CD4-positive, alpha-beta memory T cell (primary cell): Measurements from ENCODE around the gene HMG20B. TPM values are rescaled to one million over a fixed set of nuclear protein-coding genes. Genes with fewer than 3 reads are reported as not detected.
A peak's percentile ranks its signal among the peaks of the same experiment; 100 is the strongest.

Experiments
- CTCF ChIA-PET: fragments of 350-600 bp; sonication (Branson Sonifier 250); formaldehyde crosslinking; loops from one replicate; lab custom pipeline; 2021; ENCODE audit warnings: inconsistent platforms; ENCODE audit not compliant: partially characterized antibody; lab: Charles Lee
- POLR2A ChIA-PET: fragments of 350-600 bp; sonication (Branson Sonifier 250); formaldehyde crosslinking; loops from one replicate; lab custom pipeline; 2021; ENCODE audit not compliant: partially characterized antibody; lab: Charles Lee
- DNase-seq, 5 donors: peaks; one replicate each; pipeline versions ENCODE4 v3.0.0 to v3.0.0-alpha.2; 2020 to 2022; ENCODE audit warnings: mixed read lengths in 1 of 5
- H3K27ac ChIP-seq: one replicate; pipeline ENCODE4 v1.7.0; 2013; ENCODE audit warnings: low read depth, low read length
- H3K27me3 ChIP-seq: 2 replicates; pipeline ENCODE4 v1.7.0; 2013; ENCODE audit warnings: mild to moderate bottlenecking, low read length, moderate library complexity; ENCODE audit not compliant: insufficient read depth
- H3K36me3 ChIP-seq: 2 replicates; pipeline ENCODE4 v1.7.0; 2013; ENCODE audit warnings: mild to moderate bottlenecking, low read length, moderate library complexity; ENCODE audit not compliant: insufficient read depth
- H3K4me1 ChIP-seq: 2 replicates; pipeline ENCODE4 v1.7.0; 2013; ENCODE audit warnings: mild to moderate bottlenecking, low read length, moderate library complexity; ENCODE audit not compliant: insufficient read depth
- H3K4me3 ChIP-seq, 2 donors: one replicate each; pipeline ENCODE4 v1.7.0; 2013; ENCODE audit warnings: low read length in 2 of 2, mild to moderate bottlenecking in 1 of 2
- H3K9me3 ChIP-seq, 2 donors: one replicate each; pipeline ENCODE4 v1.7.0; 2013; ENCODE audit warnings: low read length in 2 of 2, control low read depth in 1 of 2; ENCODE audit not compliant: control insufficient read depth in 1 of 2
- H3K27ac Mint-ChIP-seq, 7 donors: one replicate each; pipeline ENCODE4 v1.8.0; 2020 to 2021; ENCODE audit warnings: mixed read lengths in 7 of 7, mild to moderate bottlenecking in 6 of 7, inconsistent platforms in 3 of 7, moderate library complexity in 3 of 7
- H3K27me3 Mint-ChIP-seq, 2 donors: one replicate each; pipeline ENCODE4 v1.8.0; 2020 to 2021; ENCODE audit warnings: mixed read lengths in 2 of 2
- H3K36me3 Mint-ChIP-seq, 2 donors: one replicate each; pipeline ENCODE4 v1.8.0; 2020 to 2021; ENCODE audit warnings: mixed read lengths in 2 of 2, inconsistent platforms in 1 of 2, mild to moderate bottlenecking in 1 of 2
- H3K4me1 Mint-ChIP-seq, 4 donors: one replicate each; pipeline ENCODE4 v1.8.0; 2020 to 2021; ENCODE audit warnings: mixed read lengths in 4 of 4, mild to moderate bottlenecking in 1 of 4
- H3K4me3 Mint-ChIP-seq, 8 donors: one replicate each; pipeline ENCODE4 v1.8.0; 2020 to 2021; ENCODE audit warnings: mixed read lengths in 8 of 8, mild to moderate bottlenecking in 7 of 8, moderate library complexity in 6 of 8, inconsistent platforms in 3 of 8
- H3K9me3 Mint-ChIP-seq, 8 donors: one replicate each; pipeline ENCODE4 v1.8.0; 2020 to 2021; ENCODE audit warnings: mixed read lengths in 8 of 8, mild to moderate bottlenecking in 5 of 8, inconsistent platforms in 3 of 8, moderate library complexity in 1 of 8
- intact Hi-C: fragments of 100-400 bp; cut with micrococcal nuclease; formaldehyde crosslinking; loops from one replicate; pipeline ENCODE4 v1.15.1; 2023
- polyA plus RNA-seq, 2 donors: library from polyadenylated mRNA; unstranded; fragments of 300-500 nt; fragmentation: Illumina TruSeq; gene quantifications; one replicate each; pipeline ENCODE4 v1.2.3, GENCODE V29; 2021
- total RNA-seq, 2 experiments: library from RNA; stranded (reverse); gene quantifications; one replicate each; pipeline ENCODE4 v1.2.3, GENCODE V29; 2021

Gene HMG20B
- total and polyA plus RNA-seq, 4 experiments from 2014 or later, result 42.4 to 51.6 (median 45.6) TPM

DNA sequence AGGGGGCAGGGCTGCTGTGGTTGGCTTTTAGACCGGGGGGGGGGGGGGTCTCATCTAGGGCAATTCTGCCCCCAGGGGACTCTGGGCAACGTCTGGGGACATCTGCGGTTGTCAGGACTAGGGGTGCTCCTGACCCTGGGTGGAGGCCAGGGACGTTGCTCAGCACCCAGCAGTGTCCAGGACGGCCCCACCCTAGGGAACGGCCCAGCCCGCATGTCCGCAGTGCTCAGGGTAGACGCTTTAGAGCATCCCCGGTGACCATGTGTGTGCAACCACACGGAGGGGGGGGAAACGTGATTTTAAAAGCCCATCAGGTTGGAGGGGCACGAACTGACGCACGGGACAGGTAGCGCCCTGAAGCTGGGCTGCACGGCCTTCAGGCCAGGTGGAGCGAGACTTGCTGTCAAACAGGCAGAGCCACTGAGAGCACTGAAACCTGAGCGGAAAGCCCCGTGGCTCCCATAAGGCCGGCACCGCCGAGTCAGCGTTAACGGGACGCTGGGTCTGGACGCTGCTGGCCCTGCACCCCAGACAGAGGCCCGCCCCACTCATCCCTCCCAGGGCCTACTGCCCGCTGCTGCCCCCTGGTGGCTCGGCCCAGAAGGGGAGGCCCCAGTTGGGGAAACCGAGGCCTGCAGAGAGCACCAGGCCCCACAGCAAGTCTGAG is 45.5 kb downstream of the HMG20B start:
- Histone ChIP-seq H3K27ac (no peak overlapping the region), H3K4me1 (no peaks in the 10 kb centered on the region), H3K27me3 (no peaks in the 10 kb centered on the region), H3K36me3 (peaks cover 4% of the 10 kb centered on the region), H3K4me3 (no peak overlapping the region), H3K9me3 (no peaks in the 10 kb centered on the region)
- peak in 4 of 5 donors; percentile 24 to 44 (median 30) for DNase-seq
- intact Hi-C loops, result loop anchor here (1.0 kb wide), 1 partner anchor 73 kb away; no protein-coding TSS in a partner anchor
- peaks cover 0 to 2% (median 0%) of the 10 kb centered on the region in 8 donors for H3K9me3 Mint-ChIP-seq
- POLR2A ChIA-PET, result no interaction called here
- H3K27me3 Mint-ChIP-seq, result no peaks in the 10 kb centered on the region
- H3K27ac Mint-ChIP-seq, result no peak overlapping the region
- peaks cover 0 to 25% of the 10 kb centered on the region in 2 donors for H3K36me3 Mint-ChIP-seq
- CTCF ChIA-PET, result interaction anchor here (0.7 to 3.5 kb wide), 5 partner anchors 9 to 72 kb away, joined by 3 to 10 read pairs (median 7); partner anchors contain the start of gene GIPC3
- no peak overlapping the region for H3K4me3 Mint-ChIP-seq
- peaks cover 0 to 9% (median 2%) of the 10 kb centered on the region in 4 donors for H3K4me1 Mint-ChIP-seq

DNA sequence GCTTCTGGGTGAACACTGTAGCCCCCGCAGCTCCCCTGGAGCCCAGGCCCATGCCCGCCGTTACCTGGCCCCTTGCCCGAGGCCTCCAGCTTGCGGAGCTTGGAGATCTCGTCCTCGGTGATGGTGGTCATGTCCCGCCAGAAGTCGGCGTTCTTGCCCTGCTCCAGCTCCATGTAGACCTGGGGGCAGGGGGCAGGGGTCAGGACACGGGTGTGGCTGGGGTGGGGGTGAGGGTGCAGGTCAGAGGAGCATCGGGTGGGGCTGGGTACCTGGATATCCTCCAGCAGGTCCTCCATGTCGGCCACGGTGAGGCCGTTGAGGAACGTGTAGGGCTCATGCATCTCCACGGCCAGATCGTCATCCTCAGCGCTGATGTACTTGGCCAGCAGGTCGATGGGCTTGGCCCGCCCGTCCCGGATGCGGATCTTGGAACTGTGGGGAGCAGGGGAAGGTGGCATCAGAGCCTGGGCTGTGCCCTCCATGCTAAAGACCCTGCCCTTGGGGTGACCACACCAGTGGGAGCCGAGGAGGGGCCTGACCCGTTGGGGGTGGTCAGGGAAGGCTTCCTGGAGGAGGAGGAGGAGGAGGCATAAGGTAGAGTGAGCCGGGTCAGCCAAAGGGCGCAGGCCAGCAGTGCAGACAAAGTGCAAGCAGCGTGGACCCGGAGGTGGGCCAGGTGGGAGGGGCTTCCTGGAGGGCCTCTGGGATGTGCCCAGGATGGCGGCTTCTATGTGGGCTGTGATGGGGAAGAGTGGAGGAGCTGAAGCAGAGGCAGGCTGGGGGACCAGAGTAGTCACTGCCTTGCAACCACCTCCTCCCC is 46.3 kb downstream of the HMG20B start:
- POLR2A ChIA-PET, result no interaction called here
- Histone ChIP-seq H3K27ac (no peak overlapping the region), H3K4me3 (no peak overlapping the region), H3K9me3 (no peaks in the 10 kb centered on the region), H3K27me3 (no peaks in the 10 kb centered on the region), H3K36me3 (peaks cover 4% of the 10 kb centered on the region), H3K4me1 (peaks cover under 1% of the 10 kb centered on the region)
- DNase-seq, result no peak
- intact Hi-C loops, result loop anchor here (1.0 kb wide), 1 partner anchor 74 kb away; no protein-coding TSS in a partner anchor
- Mint-ChIP-seq H3K9me3 (peaks cover 0 to 2% (median 0%) of the 10 kb centered on the region in 8 donors), H3K4me1 (peaks cover 1 to 11% (median 2%) of the 10 kb centered on the region in 4 donors), H3K27ac (no peak overlapping the region), H3K4me3 (no peak overlapping the region), H3K27me3 (no peaks in the 10 kb centered on the region), H3K36me3 (peaks cover 0 to 21% of the 10 kb centered on the region in 2 donors)
- CTCF ChIA-PET, result interaction anchor here (0.7 to 3.5 kb wide), 5 partner anchors 10 to 73 kb away, joined by 3 to 10 read pairs (median 7); partner anchors contain the start of gene GIPC3

DNA sequence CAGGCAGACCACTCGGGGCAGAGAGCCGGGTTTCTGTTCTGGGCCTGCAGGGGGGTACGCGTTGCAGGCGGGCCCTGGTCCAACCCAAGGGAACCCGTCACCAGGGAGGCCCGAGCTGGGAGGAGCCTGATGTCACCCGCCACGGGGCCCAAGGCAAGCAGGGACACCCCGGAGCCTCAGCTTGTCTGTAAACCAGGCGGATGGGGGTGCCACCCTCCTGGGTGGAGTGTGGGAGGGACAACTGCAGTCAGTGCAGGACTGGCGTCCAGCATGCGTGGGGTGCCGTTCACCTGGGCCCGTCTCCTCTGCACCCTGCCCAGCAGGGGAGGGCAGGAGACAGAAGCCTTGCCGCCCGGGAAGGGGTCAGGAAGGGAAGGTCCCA is 46.9 kb downstream of the HMG20B start:
- H3K9me3 ChIP-seq, result no peaks in the 10 kb centered on the region
- intact Hi-C loops, result no loop called here
- DNase-seq, result no peak
- peaks cover 4% of the 10 kb centered on the region for H3K36me3 ChIP-seq
- peaks cover 6% of the 10 kb centered on the region for H3K4me1 ChIP-seq
- POLR2A ChIA-PET, result no interaction called here
- H3K4me3 Mint-ChIP-seq, result no peak overlapping the region
- H3K4me3 ChIP-seq, result no peak overlapping the region
- H3K9me3 Mint-ChIP-seq, result peaks cover 0 to 2% (median 0%) of the 10 kb centered on the region in 8 donors
- H3K27ac Mint-ChIP-seq, result no peak overlapping the region
- no peak overlapping the region for H3K27ac ChIP-seq
- no peaks in the 10 kb centered on the region for H3K27me3 ChIP-seq
- no peaks in the 10 kb centered on the region for H3K27me3 Mint-ChIP-seq
- peaks cover 0 to 25% of the 10 kb centered on the region in 2 donors for H3K36me3 Mint-ChIP-seq
- CTCF ChIA-PET, result interaction anchor here (1.9 to 3.5 kb wide), 3 partner anchors 28 to 74 kb away, joined by 7 to 10 read pairs (median 9); partner anchors contain the start of gene GIPC3
- peaks cover 6 to 17% (median 7%) of the 10 kb centered on the region in 4 donors for H3K4me1 Mint-ChIP-seq

DNA sequence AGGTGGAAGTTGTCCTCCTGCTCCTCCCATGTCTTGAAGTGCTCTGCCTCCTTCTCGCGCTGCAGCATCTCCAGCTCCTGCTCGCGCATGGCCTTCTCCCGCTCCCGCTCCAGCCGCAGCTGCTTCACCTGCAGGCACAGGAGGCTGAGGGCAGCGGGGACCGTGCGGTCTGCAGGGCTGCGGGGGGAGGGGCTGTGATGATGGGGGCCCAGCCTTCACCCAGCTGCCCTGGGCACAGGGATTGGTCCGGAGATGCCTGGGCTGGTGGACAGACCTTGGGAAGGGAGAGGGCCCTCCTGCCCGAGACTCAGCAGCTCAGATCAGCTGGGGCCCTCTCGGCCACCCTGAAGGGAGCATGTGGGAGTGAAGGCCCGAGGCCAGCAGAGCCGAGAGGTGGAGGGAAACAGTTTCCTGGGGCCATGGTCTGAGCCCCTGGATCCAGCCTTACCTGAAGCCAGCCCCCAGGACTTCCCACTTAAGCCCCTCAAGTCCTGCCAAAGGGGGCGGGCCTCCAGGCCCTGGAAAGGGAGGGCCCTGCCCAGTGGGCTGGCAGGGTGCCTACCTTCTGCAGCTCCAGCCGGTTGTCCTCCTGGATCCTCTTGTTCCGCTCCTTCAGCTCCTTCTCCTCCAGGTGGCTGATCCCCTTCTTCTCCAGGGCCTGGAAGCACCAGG is 47.5 kb downstream of the HMG20B start:
- H3K36me3 ChIP-seq, result peaks cover 4% of the 10 kb centered on the region
- peaks cover 7 to 22% (median 11%) of the 10 kb centered on the region in 4 donors for H3K4me1 Mint-ChIP-seq

DNA sequence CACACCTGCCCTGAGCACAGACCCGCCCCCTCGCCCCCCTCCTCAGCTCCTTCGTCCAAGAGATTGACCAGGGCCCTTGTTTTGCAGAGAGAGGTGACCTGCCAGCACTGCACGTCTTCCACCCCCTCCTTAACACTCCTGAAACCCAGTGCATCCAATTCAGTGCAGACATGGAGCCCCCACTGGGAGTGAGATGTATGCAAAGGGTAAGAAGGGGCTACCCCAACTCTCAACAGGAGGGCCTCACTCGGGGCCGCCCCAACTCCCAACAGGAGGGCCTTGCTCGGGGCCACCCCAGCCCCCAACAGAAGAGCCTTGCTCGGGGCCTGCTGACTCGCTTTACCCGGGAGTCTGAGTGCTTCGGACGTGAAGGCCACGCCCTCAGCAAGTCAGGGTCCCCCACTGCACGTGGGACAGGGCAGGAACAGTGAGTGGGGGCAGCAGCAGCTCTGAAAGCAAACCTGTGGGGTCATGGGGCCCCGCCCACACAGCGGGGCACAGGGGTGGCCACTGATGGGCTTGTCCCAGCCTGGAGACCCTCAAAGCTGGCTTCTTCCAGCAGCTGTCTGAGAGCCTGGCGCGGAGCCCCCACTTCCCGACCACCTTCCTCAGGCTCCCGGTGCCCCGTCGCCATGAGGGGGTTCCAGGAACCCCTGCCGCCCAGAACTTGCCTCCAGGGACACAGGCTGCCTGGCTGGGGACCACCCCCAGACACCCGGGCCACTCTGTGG is 48.2 kb downstream of the HMG20B start:
- H3K27ac ChIP-seq, result no peak overlapping the region
- no peaks in the 10 kb centered on the region for H3K27me3 ChIP-seq
- H3K4me3 Mint-ChIP-seq, result no peak overlapping the region
- H3K36me3 ChIP-seq, result peaks cover 4% of the 10 kb centered on the region
- no peaks in the 10 kb centered on the region for H3K9me3 ChIP-seq
- H3K27me3 Mint-ChIP-seq, result no peaks in the 10 kb centered on the region
- H3K36me3 Mint-ChIP-seq, result peaks cover 0 to 23% of the 10 kb centered on the region in 2 donors
- H3K4me1 Mint-ChIP-seq, result peaks cover 8 to 29% (median 15%) of the 10 kb centered on the region in 4 donors
- no peak for DNase-seq
- intact Hi-C loops, result no loop called here
- peaks cover 20% of the 10 kb centered on the region for H3K4me1 ChIP-seq
- H3K9me3 Mint-ChIP-seq, result peaks cover 0 to 2% (median 0%) of the 10 kb centered on the region in 8 donors
- CTCF ChIA-PET, result interaction anchor here (1.1 to 3.5 kb wide), 3 partner anchors 13 to 35 kb away, joined by 4 to 10 read pairs (median 9); partner anchors contain the start of gene GIPC3
- POLR2A ChIA-PET, result no interaction called here
- H3K4me3 ChIP-seq, result no peak overlapping the region
- no peak overlapping the region for H3K27ac Mint-ChIP-seq

More for the DNA sequence above, 47.5 kb downstream of the HMG20B start:
- ChIA-PET CTCF (interaction anchor here (1.1 to 3.5 kb wide), 4 partner anchors 12 to 74 kb away, joined by 4 to 10 read pairs (median 8); partner anchors contain the start of gene GIPC3), POLR2A (no interaction called here)
- no peak for DNase-seq
- Mint-ChIP-seq H3K4me3 (no peak overlapping the region), H3K27ac (no peak overlapping the region), H3K36me3 (peaks cover 0 to 25% of the 10 kb centered on the region in 2 donors), H3K9me3 (peaks cover 0 to 2% (median 0%) of the 10 kb centered on the region in 8 donors), H3K27me3 (no peaks in the 10 kb centered on the region)
- Histone ChIP-seq H3K9me3 (no peaks in the 10 kb centered on the region), H3K4me3 (no peak overlapping the region), H3K27me3 (no peaks in the 10 kb centered on the region), H3K27ac (no peak overlapping the region), H3K4me1 (peaks cover 13% of the 10 kb centered on the region)
- intact Hi-C loops, result no loop called here

DNA sequence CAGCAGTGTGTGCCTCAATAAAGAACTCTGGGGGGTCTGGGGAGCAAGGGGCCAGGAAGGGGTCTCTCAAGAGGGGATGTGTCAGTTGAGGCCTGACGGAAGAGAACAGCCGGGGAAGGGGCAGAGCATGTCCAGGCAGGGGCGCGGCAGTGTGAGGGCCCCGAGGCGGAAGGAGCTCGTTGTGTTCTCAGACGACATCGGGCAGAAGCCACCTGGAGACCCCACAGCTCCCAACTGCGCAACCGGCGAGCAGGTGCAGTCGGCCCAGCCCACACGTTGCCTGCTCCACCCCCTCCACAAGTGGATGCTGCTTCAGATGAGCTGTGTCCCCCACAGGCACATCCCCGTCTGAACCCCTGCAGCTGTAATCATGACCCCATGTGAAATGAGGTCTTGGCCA is 48.9 kb downstream of the HMG20B start:
- Mint-ChIP-seq H3K9me3 (peaks cover 0 to 2% (median 0%) of the 10 kb centered on the region in 8 donors), H3K4me3 (no peak overlapping the region), H3K4me1 (peaks cover 12 to 33% (median 20%) of the 10 kb centered on the region in 4 donors), H3K36me3 (peaks cover 0 to 27% of the 10 kb centered on the region in 2 donors), H3K27ac (no peak overlapping the region), H3K27me3 (no peaks in the 10 kb centered on the region)
- Histone ChIP-seq H3K27ac (no peak overlapping the region), H3K4me1 (peaks cover 22% of the 10 kb centered on the region), H3K36me3 (peaks cover 4% of the 10 kb centered on the region), H3K9me3 (no peaks in the 10 kb centered on the region), H3K4me3 (no peak overlapping the region), H3K27me3 (no peaks in the 10 kb centered on the region)
- POLR2A ChIA-PET, result no interaction called here
- intact Hi-C loops, result no loop called here
- no peak for DNase-seq
- CTCF ChIA-PET, result interaction anchor here (1.3 to 3.5 kb wide), 2 partner anchors 30 to 77 kb away, joined by 5 to 9 read pairs; no protein-coding TSS in a partner anchor
